ENCODE data around the gene TUBA4A. TPM values are rescaled to one million over a fixed set of nuclear protein-coding genes. Genes with fewer than 3 reads are reported as not detected.

TUBA4A gene
- total RNA-seq, 1 experiment from 2014 or later: 14.9 TPM

- intact Hi-C loops (cut with micrococcal nuclease; ENCODE audit: unreplicated experiment): loop anchor here (1.0 kb wide), 5 partner anchors 10 to 69 kb away; partner anchors contain the start of genes DNAJB2, NHEJ1 and ZFAND2B
- Mint-ChIP-seq H3K27ac (ENCODE audit: unreplicated experiment) (peak overlapping the region; percentile 100), H3K4me3 (ENCODE audit: unreplicated experiment) (peak overlapping the region; percentile 100), H3K36me3 (ENCODE audit: insufficient read depth, unreplicated experiment) (peaks cover 37% of the 10 kb centered on the region), H3K9me3 (ENCODE audit: unreplicated experiment) (no peaks in the 10 kb centered on the region), H3K4me1 (ENCODE audit: low read depth, unreplicated experiment) (no peaks in the 10 kb centered on the region), H3K27me3 (ENCODE audit: insufficient read depth, unreplicated experiment) (no peaks in the 10 kb centered on the region)
- ChIA-PET CTCF (interaction anchor here (0.6 to 1.0 kb wide), 2 partner anchors 22 to 52 kb away, joined by 4 read pairs; partner anchors contain the start of genes CNPPD1 and ZFAND2B), POLR2A (interaction anchor here (0.7 to 1.7 kb wide), 4 partner anchors 11 to 51 kb away, joined by 3 to 27 read pairs (median 8); partner anchors contain the start of genes ABCB6, DNAJB2, GLB1L and STK16)
- no peak for TF ChIP-seq CTCF (IDR thresholded peaks at IDR 0.05; ENCODE audit: insufficient read depth in 1 of 2, low read depth in 1 of 2, low read length in 1 of 2, severe bottlenecking in 1 of 2, unreplicated experiment in 1 of 2)
- no peaks in the 10 kb centered on the region for H3K27me3 ChIP-seq (replicated peaks; ENCODE audit: control insufficient read depth, insufficient read depth, low read length)
- H3K36me3 ChIP-seq (ENCODE audit: control insufficient read depth, insufficient read depth, low read length): peaks cover 11% of the 10 kb centered on the region
- BruUV-seq (replicated peaks): no TSS peak
- DNase-seq: no peak
- 0 out of 2 replicates have a peak, but pooled peaks cover 4% of the 10 kb centered on the region for H3K4me1 ChIP-seq
- H3K9me3 ChIP-seq: no peaks in the 10 kb centered on the region
- peak overlapping the region; percentile 69 for H3K4me3 ChIP-seq (ENCODE audit: low read depth, low read length)
These were observed 24.8 kb downstream of the TUBA4A start for GRCh38 chr2:219228911-219229304.

- peak overlapping the region; percentile 100 for H3K27ac Mint-ChIP-seq (ENCODE audit: unreplicated experiment)
- CTCF ChIA-PET: no interaction called here
- Histone ChIP-seq H3K36me3 (ENCODE audit: control insufficient read depth, insufficient read depth, low read length) (peaks cover 8% of the 10 kb centered on the region), H3K9me3 (no peaks in the 10 kb centered on the region), H3K4me3 (ENCODE audit: low read depth, low read length) (peak overlapping the region; percentile 69), H3K4me1 (0 out of 2 replicates have a peak, but pooled peaks cover 4% of the 10 kb centered on the region), H3K27me3 (replicated peaks; ENCODE audit: control insufficient read depth, insufficient read depth, low read length) (no peaks in the 10 kb centered on the region)
- H3K4me1 Mint-ChIP-seq (ENCODE audit: low read depth, unreplicated experiment): no peaks in the 10 kb centered on the region
- H3K9me3 Mint-ChIP-seq (ENCODE audit: unreplicated experiment): no peaks in the 10 kb centered on the region
- TF ChIP-seq CTCF (IDR thresholded peaks at IDR 0.05; ENCODE audit: insufficient read depth in 1 of 2, low read depth in 1 of 2, low read length in 1 of 2, severe bottlenecking in 1 of 2, unreplicated experiment in 1 of 2): no peak
- intact Hi-C loops (cut with micrococcal nuclease; ENCODE audit: unreplicated experiment): no loop called here
- peaks cover 43% of the 10 kb centered on the region for H3K36me3 Mint-ChIP-seq (ENCODE audit: insufficient read depth, unreplicated experiment)
- peak overlapping the region; percentile 100 for H3K4me3 Mint-ChIP-seq (ENCODE audit: unreplicated experiment)
- no peak for DNase-seq
- POLR2A ChIA-PET: interaction anchor here (1.6 to 1.7 kb wide), 3 partner anchors 10 to 51 kb away, joined by 6 to 27 read pairs (median 11); partner anchors contain the start of genes ABCB6, DNAJB2, GLB1L and STK16
- no peaks in the 10 kb centered on the region for H3K27me3 Mint-ChIP-seq (ENCODE audit: insufficient read depth, unreplicated experiment)
- BruUV-seq (replicated peaks): no TSS peak
These were observed 25.4 kb downstream of the TUBA4A start for GRCh38 chr2:219228041-219228910.

- Mint-ChIP-seq H3K4me1 (ENCODE audit: low read depth, unreplicated experiment) (no peaks in the 10 kb centered on the region), H3K9me3 (ENCODE audit: unreplicated experiment) (no peaks in the 10 kb centered on the region), H3K36me3 (ENCODE audit: insufficient read depth, unreplicated experiment) (peaks cover 46% of the 10 kb centered on the region), H3K27ac (ENCODE audit: unreplicated experiment) (no peak overlapping the region), H3K4me3 (ENCODE audit: unreplicated experiment) (no peak overlapping the region), H3K27me3 (ENCODE audit: insufficient read depth, unreplicated experiment) (no peaks in the 10 kb centered on the region)
- H3K4me3 ChIP-seq (ENCODE audit: low read depth, low read length): no peak overlapping the region
- no peaks in the 10 kb centered on the region for H3K4me1 ChIP-seq
- no TSS peak for BruUV-seq (replicated peaks)
- no peaks in the 10 kb centered on the region for H3K27me3 ChIP-seq (replicated peaks; ENCODE audit: control insufficient read depth, insufficient read depth, low read length)
- ChIA-PET POLR2A (no interaction called here), CTCF (no interaction called here)
- intact Hi-C loops (cut with micrococcal nuclease; ENCODE audit: unreplicated experiment): no loop called here
- DNase-seq: no peak
- no peak for TF ChIP-seq CTCF (IDR thresholded peaks at IDR 0.05; ENCODE audit: insufficient read depth in 1 of 2, low read depth in 1 of 2, low read length in 1 of 2, severe bottlenecking in 1 of 2, unreplicated experiment in 1 of 2)
- peaks cover 3% of the 10 kb centered on the region; the same call in 1 of the 2 replicates for H3K36me3 ChIP-seq (ENCODE audit: control insufficient read depth, insufficient read depth, low read length)
- no peaks in the 10 kb centered on the region for H3K9me3 ChIP-seq
These were observed 28.4 kb downstream of the TUBA4A start for GRCh38 chr2:219225350-219225749.
